Right ventricle myocardium inferior (tissue), 1 donor: Measurements from ENCODE around the gene TLR3. TPM values are rescaled to one million over a fixed set of nuclear protein-coding genes. Genes with fewer than 3 reads are reported as not detected.

ENCODE experiments used
- ATAC-seq: fragments of 200-7000 bp; cut with Tn5 transposase; one replicate; pipeline ENCODE4 v1.9.1; 2020; ENCODE audit warnings: mild to moderate bottlenecking, moderate library complexity
- DNase-seq: peaks from one replicate; pipeline ENCODE4 v3.0.0; 2021; ENCODE audit errors: missing footprints
- intact Hi-C: fragments of 100-400 bp; cut with DNase I; formaldehyde crosslinking; loops from one replicate; pipeline ENCODE4 v1.11.0; 2022
- total RNA-seq: library from RNA; stranded (reverse); fragmentation: NEBNext Ultra II Directional; extraction: Animal tissue kit (Norgen Biotek cat#: 25700); gene quantifications from one replicate; pipeline ENCODE4 v1.2.1, GENCODE V29; 2021
- donor health status: DM: no; HTN: yes; CAD: no; lungs with severe emphysema.

TLR3 gene
- total RNA-seq, 1 donor from 2014 or later, result 5.2 TPM

DNA sequence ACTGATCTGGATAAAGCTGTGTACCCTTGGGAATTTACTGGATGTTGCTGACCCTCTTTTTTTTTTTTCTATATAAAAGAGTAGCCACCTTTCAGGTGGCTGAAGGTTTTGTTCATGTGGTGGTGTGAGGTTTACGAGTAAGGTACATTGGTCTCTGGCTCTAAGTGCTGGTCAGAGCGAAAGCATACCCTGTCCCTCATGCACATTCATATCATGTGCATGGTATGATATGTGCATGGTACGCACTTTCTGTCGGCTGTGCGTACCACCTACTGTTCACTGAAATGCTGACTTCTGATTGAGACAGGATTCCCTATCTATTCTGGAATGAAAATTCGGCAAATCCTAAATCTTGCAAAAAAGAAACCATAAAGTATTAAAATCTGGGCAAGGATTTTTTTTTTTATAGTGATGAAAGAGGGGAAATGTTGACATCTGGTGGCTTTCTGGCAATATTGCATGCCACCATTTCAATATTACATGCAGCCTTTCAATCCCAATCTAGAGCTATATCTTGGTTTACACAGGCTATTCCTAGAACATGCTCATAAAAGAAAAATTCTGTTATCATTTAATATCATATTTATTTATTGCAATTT lies 68.3 kb downstream of the TLR3 start:
- ATAC-seq (no peak), DNase-seq (no peak)
- intact Hi-C loops, result loop anchor here (1.0 kb wide), 1 partner anchor 69 kb away; no protein-coding TSS in a partner anchor

Other genes with a start within 250 kb of the TLR3 start
- 13.9 TPM for gene FAM149A, start 35.5 kb downstream of the TLR3 start, total RNA-seq
- 22.7 TPM for gene CYP4V2, start 122.4 kb downstream of the TLR3 start, total RNA-seq
- 1.4 TPM for gene KLKB1, start 158.4 kb downstream of the TLR3 start, total RNA-seq
- not detected for gene F11, start 197.0 kb downstream of the TLR3 start, total RNA-seq